HG02870 (cell line): ENCODE data around the gene ZFP64.
"Not testable (repeated sequence)": the region's sequence is repeated elsewhere in the genome, so short reads cannot be mapped to it uniquely, and the experiment has no call there.

Source experiments
- ATAC-seq: cut with Tn5 transposase; IDR thresholded peaks from one replicate; pipeline ENCODE4 v1.9.1; 2021; ENCODE audit warnings: mild to moderate bottlenecking, moderate library complexity; ENCODE audit not compliant: unreplicated experiment

ZFP64 gene

GRCh38 chr20:52166150-52166549 lies 25.4 kb downstream of the ZFP64 start:
- ATAC-seq = no peak

DNA sequence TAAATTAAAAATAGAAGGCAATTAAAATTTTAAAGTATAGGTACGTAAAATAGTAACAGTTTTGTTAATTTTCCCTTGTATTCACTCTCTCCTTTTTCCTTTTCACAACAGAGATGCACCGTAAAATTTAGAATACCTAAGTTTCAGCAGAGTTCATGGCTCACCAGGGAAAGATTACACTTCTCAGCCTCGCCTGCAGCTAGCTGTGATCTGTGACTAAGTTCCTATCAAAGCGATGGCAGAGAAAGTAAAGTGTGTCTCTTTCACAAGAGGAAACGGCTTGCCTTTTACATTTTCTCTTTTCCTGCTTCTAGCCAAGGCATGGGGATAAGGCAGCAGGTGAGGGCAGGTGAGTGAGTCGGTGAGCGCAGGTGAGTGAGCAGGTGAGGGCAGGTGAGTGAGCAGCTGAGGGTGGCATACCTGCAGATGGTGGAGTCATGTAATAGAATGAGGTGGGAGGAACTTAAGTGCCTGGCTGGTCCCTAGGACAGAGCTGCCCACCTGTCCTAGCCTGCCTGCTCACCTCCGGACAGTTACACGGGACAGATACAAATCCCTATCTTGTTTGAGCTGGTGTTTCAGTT lies 30.9 kb downstream of the ZFP64 start:
- no peak for ATAC-seq

- ATAC-seq = no peak
Measured at GRCh38 chr20:52160049-52160570, 31.5 kb downstream of the ZFP64 start.

DNA sequence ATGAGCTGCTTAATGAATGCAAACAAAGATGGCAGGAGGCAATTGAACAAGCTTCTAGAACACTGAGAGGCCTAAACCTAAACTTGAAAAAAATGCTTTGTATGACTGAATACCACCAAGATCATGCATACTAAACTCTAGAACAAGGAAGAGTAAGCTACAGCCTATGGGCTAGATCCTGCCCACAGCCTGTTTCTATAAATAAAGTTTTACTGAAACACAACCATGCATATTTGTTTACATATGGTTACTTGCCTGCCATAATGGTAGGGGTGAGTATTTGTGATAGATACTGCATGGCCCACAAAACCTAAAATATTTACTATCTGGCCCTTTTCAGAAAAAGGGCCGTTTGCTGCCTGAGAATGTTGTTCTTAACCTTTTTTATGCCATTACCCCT lies 37.0 kb downstream of the ZFP64 start:
- ATAC-seq = peak; percentile 54

DNA sequence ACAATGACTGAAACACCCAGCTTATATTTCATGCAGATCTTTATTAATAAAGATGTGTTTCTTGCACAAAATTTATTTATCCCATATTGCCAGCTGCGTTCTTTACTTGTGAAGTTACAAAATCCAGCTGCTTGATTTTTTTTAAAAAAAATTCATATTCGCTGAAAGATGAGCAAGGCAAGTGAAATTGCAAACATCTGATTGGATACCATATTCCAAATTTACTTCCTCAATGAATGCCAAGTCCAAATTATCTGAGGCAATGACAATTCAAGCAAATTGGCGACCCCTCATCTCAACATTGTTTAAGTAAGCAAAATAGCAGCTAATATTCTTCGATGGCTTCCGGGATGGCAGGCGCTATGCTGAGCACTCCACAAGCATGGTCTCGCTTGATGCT lies 37.7 kb downstream of the ZFP64 start:
- no peak for ATAC-seq

- no peak for ATAC-seq
Measured at GRCh38 chr20:52152921-52153320, 38.7 kb downstream of the ZFP64 start.

DNA sequence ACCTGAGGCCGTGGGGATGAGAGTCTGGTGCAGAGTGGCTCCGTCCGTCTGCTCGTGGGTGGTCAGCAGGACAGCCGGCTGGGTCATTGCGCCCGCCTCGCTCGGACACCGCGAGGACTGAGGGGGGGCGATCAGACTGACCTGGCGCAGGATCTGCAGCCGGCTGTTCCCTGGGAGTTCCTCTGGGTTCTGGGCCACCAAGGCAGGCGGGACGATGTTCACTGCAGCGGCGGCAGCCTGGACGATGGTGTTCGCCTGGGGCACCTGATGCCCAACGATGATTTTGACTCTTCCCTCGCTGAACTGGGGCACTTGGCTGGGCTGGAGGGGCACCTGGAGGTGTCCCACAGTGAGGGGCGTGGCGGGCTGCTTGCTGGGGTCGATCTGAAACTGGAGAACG lies 39.2 kb downstream of the ZFP64 start:
- ATAC-seq = no peak

DNA sequence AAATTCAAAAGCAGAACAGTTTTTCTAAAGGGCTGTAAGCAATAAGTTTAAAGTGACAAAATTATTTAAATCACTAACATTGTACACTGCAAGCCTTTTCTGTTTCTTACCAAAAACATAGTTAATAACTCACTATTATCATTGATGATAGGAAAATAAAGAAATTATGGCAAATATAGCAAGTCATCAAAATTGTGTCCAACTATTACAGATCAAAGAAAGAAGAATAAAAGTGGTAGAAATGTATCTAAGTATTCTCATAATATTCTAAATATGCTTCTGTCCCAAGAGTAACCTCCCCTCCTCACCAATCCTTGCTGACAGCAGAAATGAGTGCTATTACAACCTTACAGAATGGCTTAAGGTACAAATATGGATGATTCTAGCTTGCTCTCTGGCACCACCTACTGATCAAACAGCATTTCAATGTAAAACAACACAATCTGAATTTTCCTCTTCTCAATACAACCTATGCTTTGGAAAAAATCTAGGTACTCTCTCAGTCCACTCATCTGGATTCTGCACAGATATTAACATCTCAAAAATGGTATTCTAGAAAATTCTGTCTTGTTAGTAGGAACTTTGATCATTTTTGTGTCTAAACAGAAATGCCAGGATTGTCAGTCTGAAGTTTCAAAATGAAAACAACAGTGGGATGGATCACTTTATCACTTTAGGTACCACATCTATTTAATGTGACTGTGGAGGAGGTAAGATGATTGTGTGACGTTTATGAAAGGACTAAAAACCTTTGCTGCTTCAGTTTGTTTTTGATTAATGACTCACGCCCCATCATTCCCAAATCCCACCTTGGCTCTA lies 40.9 kb downstream of the ZFP64 start:
- ATAC-seq = no peak

GRCh38 chr20:52145587-52145986 lies 46.0 kb downstream of the ZFP64 start:
- ATAC-seq = no peak

DNA sequence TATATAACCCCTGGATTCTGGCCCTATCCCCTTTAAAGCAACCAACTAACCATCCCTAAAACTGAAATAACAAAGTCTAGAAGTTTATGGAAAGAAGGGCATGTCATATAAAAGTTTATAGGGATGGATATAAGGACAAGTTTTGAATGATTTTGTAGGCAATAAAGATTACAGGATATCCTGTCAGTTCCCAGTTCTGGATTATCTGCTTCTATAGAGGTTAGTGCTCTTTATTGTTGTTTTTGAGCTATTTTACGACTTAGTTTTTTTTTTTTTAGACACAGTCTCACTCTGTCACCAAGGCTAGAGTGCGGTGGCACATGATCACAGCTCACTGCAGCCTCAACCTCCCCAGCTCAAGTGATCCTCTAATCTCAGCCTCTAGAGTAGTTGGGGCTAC lies 48.3 kb downstream of the ZFP64 start:
- ATAC-seq = no peak

DNA sequence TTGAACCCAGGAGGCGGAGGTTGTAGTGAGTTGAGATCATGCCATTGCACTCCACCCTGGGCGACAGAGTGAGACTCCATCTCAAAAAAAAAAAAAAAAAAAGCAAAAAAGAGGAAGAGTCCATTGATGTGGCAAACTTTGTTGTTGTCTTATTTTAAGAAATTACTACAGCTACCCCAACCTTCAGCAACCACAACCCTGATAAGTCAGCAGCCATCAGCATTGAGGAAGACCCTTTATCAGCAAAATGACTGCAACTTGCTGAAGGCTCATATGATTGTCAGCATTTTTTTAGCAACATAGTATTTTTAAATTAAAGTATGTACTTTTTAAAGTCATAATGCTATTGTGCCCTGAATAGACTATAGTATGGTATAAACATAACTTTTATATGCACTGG lies 48.8 kb downstream of the ZFP64 start:
- no peak for ATAC-seq

GRCh38 chr20:52139986-52140385 lies 51.6 kb downstream of the ZFP64 start:
- ATAC-seq = no peak

GRCh38 chr20:52137850-52138249 lies 53.7 kb downstream of the ZFP64 start:
- no peak for ATAC-seq

DNA sequence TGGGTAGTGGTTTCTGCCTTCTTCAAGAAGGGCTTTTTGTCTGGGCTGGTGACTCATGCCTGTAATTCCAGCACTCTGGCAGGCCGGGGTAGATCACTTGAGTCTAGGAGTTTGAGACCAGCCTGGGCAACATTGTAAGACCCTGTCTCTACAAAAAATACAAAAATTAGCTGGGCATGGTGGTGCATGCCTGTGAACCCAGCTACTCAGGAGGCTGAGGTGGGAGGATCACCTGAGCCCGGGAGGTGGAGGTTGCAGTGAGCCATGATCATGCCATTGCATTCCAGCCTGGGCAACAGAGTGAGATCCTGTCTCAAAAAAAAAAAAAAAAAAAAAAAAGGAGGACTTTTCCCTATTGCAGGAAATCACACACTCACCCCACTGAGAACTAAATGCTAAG lies 57.9 kb downstream of the ZFP64 start:
- ATAC-seq = not testable (repeated sequence)

GRCh38 chr20:52132337-52132736 lies 59.2 kb downstream of the ZFP64 start:
- ATAC-seq = no peak

DNA sequence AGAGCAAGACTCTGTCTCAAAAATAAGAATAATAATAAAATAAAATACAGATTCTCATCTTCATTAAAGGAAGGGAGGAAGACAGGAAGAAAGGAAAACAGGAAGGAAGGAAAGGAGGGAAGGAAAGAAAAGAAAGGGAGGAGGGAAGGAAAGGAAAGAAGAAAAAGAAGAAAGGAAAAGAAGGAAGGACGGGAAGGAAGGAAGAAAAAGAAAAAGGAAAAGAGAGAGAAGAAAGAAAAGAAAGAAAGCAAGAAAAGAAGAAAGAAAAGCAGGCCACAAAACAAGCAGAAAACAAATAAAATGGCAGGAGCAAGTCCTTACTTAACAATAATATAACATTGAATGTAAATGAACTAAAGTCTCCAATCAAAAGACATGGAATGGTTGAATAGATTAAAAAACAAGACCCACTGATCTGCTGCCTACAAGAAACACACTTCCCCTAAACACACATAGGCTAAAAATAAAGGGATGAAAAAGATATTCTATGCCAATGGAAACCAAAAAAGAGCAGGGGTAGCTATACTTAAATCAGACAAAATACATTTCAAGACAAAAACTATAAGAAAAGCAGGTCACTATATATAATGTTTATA lies 60.4 kb downstream of the ZFP64 start:
- ATAC-seq = no peak

- ATAC-seq = no peak
Measured at GRCh38 chr20:52130406-52130805, 61.2 kb downstream of the ZFP64 start.

DNA sequence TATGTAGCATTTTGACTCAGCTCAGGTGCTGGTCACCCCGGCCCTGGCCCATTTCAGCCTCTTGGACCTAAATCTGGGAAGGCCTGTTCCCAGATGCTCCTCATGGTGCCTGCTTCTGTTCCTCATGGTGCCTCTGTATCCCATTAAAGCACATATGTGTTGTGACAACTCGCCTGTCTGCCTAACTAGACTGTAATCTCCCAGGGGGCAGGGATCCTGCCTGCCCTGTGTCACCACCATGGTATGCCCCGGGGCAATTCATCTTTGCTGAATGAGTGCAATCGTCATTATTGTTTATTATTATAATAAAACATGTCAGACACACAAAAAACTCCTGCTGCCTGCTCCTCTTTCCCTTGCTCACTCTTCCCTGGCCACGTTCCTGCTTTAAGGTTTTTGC lies 62.0 kb downstream of the ZFP64 start:
- ATAC-seq = no peak

- ATAC-seq = no peak
Measured at GRCh38 chr20:52127309-52127708, 64.3 kb downstream of the ZFP64 start.

GRCh38 chr20:52124821-52125220 lies 66.8 kb downstream of the ZFP64 start:
- no peak for ATAC-seq

- no peak for ATAC-seq
Measured at GRCh38 chr20:52118696-52119095, 72.9 kb downstream of the ZFP64 start.

DNA sequence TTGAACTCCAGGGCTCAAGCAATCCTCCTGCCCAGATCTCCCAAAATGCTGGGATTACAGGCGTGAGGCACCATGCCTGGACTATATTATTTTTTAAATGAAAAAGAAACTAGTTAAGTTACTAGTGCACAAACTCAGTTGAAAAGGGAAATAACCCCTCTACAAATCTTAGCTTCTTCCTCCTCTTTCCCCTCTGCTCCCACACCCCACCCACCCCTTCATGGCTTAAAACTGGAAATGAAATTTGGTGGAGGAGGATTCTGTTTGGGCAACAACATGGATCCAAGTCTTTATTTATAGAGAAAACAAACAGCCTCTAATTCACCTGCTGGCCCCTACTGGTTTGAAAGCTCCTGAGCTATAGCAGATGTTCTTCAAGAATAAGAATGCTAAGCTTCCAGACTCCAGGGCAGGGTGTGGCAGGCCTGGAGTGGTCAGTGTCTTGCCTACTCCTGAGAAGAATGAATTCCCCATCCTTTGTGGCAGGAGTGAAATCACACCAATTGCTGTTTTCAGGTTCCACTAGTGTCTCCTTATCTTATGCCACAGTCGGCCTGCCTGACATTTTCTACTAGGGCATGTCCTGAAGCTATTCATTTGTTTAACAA lies 73.5 kb downstream of the ZFP64 start:
- ATAC-seq = no peak
